Peyer's patch (tissue), 4 donors: ENCODE data around the gene VPS50.

ENCODE experiments used
- POLR2A ChIP-seq, 2 donors: fragments of 450-650 bp; IDR thresholded peaks; one replicate each; pipeline ENCODE4 v1.5.1; 2017; ENCODE audit warnings: antibody characterized with exemption in 2 of 2, mild to moderate bottlenecking in 2 of 2, moderate library complexity in 2 of 2
- TF ChIP-seq, protein P1 (sequence below), 6 experiments: fragments of 450-650 bp in 4 of 6; fragments of 200-600 bp in 2 of 6; sonication (generic) in 1 of 6; IDR thresholded peaks; one replicate each; pipeline ENCODE4 v1.5.1; 2017 to 2019; ENCODE audit warnings: antibody characterized with exemption in 6 of 6, mild to moderate bottlenecking in 3 of 6, moderate library complexity in 1 of 6

DNA sequence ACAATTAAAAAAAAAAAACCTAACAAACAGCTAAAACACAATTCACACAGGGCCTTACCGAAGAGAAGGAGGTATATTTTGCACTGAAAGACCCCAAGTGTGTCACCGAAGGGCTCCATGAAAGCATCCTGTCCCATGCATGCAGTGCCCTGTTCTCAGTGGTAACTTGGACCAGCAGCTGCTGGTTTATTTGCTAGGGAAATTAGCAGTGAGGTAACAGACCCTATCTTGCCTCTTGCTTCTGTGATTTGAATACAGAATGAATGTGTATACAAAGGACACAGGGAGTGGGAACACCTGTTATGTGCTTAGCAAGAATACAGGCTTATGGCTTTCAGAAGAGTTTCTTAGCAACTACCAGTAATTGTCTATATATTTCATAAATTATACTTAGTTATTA, 5.9 kb upstream of the VPS50 start, which contains the start of gene HEPACAM2:
- TF ChIP-seq, protein P1, sequence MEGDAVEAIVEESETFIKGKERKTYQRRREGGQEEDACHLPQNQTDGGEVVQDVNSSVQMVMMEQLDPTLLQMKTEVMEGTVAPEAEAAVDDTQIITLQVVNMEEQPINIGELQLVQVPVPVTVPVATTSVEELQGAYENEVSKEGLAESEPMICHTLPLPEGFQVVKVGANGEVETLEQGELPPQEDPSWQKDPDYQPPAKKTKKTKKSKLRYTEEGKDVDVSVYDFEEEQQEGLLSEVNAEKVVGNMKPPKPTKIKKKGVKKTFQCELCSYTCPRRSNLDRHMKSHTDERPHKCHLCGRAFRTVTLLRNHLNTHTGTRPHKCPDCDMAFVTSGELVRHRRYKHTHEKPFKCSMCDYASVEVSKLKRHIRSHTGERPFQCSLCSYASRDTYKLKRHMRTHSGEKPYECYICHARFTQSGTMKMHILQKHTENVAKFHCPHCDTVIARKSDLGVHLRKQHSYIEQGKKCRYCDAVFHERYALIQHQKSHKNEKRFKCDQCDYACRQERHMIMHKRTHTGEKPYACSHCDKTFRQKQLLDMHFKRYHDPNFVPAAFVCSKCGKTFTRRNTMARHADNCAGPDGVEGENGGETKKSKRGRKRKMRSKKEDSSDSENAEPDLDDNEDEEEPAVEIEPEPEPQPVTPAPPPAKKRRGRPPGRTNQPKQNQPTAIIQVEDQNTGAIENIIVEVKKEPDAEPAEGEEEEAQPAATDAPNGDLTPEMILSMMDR (IDR thresholded peaks at IDR 0.05), result no peak
- no peak for TF ChIP-seq POLR2A (IDR thresholded peaks at IDR 0.05)
